Measurements from ENCODE around the gene B4GALT2.

B4GALT2 gene

DNA sequence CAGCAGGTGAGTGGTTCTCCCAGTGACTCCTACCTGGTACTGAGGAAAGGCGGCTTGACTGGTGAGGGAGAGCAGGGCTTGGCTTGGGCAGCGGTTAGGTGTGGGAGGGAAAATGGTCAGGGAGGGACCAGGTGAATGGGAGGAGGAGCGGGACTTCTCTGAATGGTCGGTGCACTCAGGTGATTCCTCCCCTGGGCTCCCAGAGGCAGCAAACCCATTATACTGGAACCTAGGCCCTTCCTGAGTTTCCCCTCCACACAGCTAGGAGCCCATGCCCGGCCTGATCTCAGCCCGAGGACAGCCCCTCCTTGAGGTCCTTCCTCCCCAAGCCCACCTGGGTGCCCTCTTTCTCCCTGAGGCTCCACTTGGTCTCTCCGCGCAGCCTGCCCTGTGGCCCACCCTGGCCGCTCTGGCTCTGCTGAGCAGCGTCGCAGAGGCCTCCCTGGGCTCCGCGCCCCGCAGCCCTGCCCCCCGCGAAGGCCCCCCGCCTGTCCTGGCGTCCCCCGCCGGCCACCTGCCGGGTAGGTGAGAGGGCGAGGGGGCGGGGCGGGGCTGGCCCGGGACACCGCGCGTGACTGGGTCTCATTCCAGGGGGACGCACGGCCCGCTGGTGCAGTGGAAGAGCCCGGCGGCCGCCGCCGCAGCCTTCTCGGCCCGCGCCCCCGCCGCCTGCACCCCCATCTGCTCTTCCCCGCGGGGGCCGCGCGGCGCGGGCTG is 43.1 kb upstream of the B4GALT2 start:
- no peaks in the 10 kb centered on the region for H3K27me3 ChIP-seq (ENCODE audit: control insufficient read depth in 1 of 2, insufficient read depth in 2 of 2, low read length in 2 of 2)
- no peaks in the 10 kb centered on the region for H3K36me3 ChIP-seq (ENCODE audit: control insufficient read depth in 2 of 2, insufficient read depth in 2 of 2, low read length in 2 of 2)
- peak overlapping the region; percentile 13 to 58 for H3K9ac ChIP-seq (ENCODE audit: low read length in 2 of 2)
- peak overlapping the region; percentile 43 to 69 for H3K4me3 ChIP-seq (ENCODE audit: low read length in 2 of 2)
- H3K27ac ChIP-seq (ENCODE audit: low read length), result no peak overlapping the region
- peaks cover 40% of the 10 kb centered on the region for H3K4me1 ChIP-seq (ENCODE audit: control insufficient read depth, insufficient read depth, low read length)
- no peaks in the 10 kb centered on the region for H3K9me3 ChIP-seq (ENCODE audit: control insufficient read depth in 2 of 2, low read length in 2 of 2)

DNA sequence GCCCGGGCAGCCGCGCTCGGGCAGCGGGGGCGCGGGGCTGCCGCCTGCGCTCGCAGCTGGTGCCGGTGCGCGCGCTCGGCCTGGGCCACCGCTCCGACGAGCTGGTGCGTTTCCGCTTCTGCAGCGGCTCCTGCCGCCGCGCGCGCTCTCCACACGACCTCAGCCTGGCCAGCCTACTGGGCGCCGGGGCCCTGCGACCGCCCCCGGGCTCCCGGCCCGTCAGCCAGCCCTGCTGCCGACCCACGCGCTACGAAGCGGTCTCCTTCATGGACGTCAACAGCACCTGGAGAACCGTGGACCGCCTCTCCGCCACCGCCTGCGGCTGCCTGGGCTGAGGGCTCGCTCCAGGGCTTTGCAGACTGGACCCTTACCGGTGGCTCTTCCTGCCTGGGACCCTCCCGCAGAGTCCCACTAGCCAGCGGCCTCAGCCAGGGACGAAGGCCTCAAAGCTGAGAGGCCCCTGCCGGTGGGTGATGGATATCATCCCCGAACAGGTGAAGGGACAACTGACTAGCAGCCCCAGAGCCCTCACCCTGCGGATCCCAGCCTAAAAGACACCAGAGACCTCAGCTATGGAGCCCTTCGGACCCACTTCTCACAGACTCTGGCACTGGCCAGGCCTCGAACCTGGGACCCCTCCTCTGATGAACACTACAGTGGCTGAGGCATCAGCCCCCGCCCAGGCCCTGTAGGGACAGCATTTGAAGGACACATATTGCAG is 42.4 kb upstream of the B4GALT2 start:
- Histone ChIP-seq H3K27ac (ENCODE audit: low read length) (peak overlapping the region; percentile 6), H3K27me3 (ENCODE audit: control insufficient read depth in 1 of 2, insufficient read depth in 2 of 2, low read length in 2 of 2) (no peaks in the 10 kb centered on the region), H3K36me3 (ENCODE audit: control insufficient read depth in 2 of 2, insufficient read depth in 2 of 2, low read length in 2 of 2) (no peaks in the 10 kb centered on the region), H3K4me1 (ENCODE audit: control insufficient read depth, insufficient read depth, low read length) (peaks cover 40% of the 10 kb centered on the region), H3K9me3 (ENCODE audit: control insufficient read depth in 2 of 2, low read length in 2 of 2) (no peaks in the 10 kb centered on the region), H3K9ac (ENCODE audit: low read length in 2 of 2) (peak overlapping the region; percentile 53 to 60), H3K4me3 (ENCODE audit: low read length in 2 of 2) (peak overlapping the region; percentile 60 to 69)

DNA sequence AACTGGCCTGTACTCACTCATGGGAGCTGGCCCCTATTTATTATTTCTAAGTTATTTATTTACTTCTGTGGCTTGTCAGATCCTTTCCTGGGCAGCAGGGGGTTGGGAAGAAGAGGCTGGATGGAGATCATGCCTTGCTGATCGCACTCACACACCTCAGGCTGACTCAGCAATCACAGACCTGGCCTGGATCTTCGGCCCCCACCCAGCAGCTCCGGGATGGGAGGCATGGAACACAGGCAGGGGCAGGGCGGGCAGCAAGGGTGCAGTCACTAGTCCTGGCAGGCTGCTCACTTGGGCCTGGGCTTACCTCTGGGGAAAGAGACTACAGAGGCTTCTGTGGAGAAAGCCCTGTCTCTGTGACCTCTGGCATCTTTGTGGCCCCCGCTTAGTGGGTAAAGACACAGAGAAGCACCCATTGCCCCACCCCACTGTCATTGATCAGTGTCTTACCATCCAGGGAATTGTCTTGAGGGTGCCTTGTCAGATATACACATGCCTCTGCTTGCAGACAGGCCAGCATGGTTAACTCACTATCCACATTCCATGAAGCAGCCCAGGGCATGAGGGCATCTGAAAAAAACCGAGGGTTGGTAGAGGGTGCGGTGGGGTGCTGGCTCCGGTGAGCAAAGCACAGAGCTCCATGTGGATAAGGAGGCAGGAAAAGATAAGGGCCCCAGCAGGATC is 41.7 kb upstream of the B4GALT2 start:
- Histone ChIP-seq H3K27me3 (ENCODE audit: control insufficient read depth in 1 of 2, insufficient read depth in 2 of 2, low read length in 2 of 2) (no peaks in the 10 kb centered on the region), H3K9me3 (ENCODE audit: control insufficient read depth in 2 of 2, low read length in 2 of 2) (no peaks in the 10 kb centered on the region), H3K4me1 (ENCODE audit: control insufficient read depth, insufficient read depth, low read length) (peaks cover 40% of the 10 kb centered on the region), H3K4me3 (ENCODE audit: low read length in 2 of 2) (peak overlapping the region in 1 of 2 donors; percentile 69), H3K36me3 (ENCODE audit: control insufficient read depth in 2 of 2, insufficient read depth in 2 of 2, low read length in 2 of 2) (no peaks in the 10 kb centered on the region), H3K27ac (ENCODE audit: low read length) (no peak overlapping the region), H3K9ac (ENCODE audit: low read length in 2 of 2) (no peak overlapping the region)

DNA sequence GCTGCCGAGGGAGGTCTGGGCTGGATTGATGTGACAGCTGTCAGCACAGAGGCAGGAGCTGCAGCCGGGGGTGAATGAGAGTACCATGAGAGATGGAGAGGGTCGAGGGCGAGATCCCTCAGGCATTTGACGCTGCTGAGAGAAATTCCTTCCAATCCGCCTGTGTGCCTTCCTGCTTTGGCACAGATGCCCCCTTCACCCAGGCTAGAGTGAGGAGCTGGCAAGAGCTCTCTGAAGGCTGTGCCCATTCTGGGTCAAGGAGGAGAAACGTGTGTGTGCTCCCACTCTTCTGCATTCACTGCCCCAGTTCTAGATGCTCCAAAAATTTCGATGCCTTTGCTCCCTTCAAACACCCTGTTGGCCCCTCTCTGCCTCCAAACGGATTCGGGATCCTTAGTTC is 40.6 kb upstream of the B4GALT2 start:
- H3K27me3 ChIP-seq (ENCODE audit: control insufficient read depth in 1 of 2, insufficient read depth in 2 of 2, low read length in 2 of 2), result no peaks in the 10 kb centered on the region
- peaks cover 33% of the 10 kb centered on the region for H3K4me1 ChIP-seq (ENCODE audit: control insufficient read depth, insufficient read depth, low read length)
- no peaks in the 10 kb centered on the region for H3K36me3 ChIP-seq (ENCODE audit: control insufficient read depth in 2 of 2, insufficient read depth in 2 of 2, low read length in 2 of 2)
- no peaks in the 10 kb centered on the region for H3K9me3 ChIP-seq (ENCODE audit: control insufficient read depth in 2 of 2, low read length in 2 of 2)
- H3K4me3 ChIP-seq (ENCODE audit: low read length in 2 of 2), result no peak overlapping the region
- no peak overlapping the region for H3K27ac ChIP-seq (ENCODE audit: low read length)
- no peak overlapping the region for H3K9ac ChIP-seq (ENCODE audit: low read length in 2 of 2)

DNA sequence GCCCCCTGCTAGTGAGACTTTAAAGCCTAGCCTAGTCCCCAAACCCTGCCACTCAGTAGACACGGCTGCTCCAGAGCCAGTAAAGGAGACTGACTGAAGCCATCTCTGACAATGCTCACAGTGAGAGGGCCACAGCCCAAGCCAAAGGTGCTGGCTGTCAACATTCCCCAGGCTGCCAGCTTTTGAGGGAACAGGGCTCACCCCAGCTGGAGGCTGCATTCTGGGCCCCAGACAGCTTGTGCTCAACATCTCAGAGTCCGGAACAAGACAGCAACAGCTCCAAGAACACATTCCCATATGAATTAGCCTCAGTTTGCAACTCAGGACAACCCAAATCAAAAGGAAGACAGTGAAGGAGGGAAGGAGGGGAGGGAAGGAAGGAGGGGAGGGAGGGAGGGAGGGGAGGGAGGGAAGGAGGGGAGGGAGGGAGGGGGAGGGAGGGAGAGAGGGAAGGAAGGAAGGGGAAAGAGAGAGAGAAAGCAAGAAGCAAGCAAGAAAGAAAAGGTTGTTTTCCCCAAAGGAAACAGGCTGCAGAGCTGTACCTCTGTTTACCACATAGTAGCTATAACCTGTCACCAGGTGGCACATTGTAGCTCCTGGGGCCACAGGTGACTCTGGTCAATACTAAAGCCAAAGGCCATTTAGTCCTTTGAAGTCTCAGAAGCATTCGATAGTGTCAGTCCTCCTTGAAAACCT is 40.0 kb upstream of the B4GALT2 start:
- Histone ChIP-seq H3K4me1 (ENCODE audit: control insufficient read depth, insufficient read depth, low read length) (peaks cover 26% of the 10 kb centered on the region), H3K9ac (ENCODE audit: low read length in 2 of 2) (no peak overlapping the region), H3K9me3 (ENCODE audit: control insufficient read depth in 2 of 2, low read length in 2 of 2) (no peaks in the 10 kb centered on the region), H3K36me3 (ENCODE audit: control insufficient read depth in 2 of 2, insufficient read depth in 2 of 2, low read length in 2 of 2) (no peaks in the 10 kb centered on the region), H3K4me3 (ENCODE audit: low read length in 2 of 2) (no peak overlapping the region), H3K27me3 (ENCODE audit: control insufficient read depth in 1 of 2, insufficient read depth in 2 of 2, low read length in 2 of 2) (no peaks in the 10 kb centered on the region), H3K27ac (ENCODE audit: low read length) (no peak overlapping the region)

DNA sequence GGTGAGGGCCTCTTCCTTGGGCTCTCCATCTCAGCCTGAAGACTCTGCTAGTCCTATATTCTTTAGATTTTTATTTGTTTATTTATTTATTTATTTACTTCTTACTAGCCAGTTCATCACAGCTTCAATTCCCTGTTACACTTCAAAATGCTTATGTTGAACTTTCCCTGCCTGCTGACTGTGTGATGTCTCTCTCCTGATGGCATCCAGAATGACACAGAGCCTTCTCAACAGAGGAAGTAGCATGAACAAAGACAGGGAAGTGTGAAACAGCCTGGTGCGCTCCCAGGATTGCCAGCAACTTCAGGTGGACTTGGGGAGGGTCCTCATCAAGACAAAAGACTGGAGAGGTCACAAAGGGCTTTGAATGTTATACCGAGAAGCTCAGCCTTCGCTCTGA is 36.6 kb upstream of the B4GALT2 start:
- Histone ChIP-seq H3K27me3 (ENCODE audit: control insufficient read depth in 1 of 2, insufficient read depth in 2 of 2, low read length in 2 of 2) (no peaks in the 10 kb centered on the region), H3K9me3 (ENCODE audit: control insufficient read depth in 2 of 2, low read length in 2 of 2) (no peaks in the 10 kb centered on the region), H3K36me3 (ENCODE audit: control insufficient read depth in 2 of 2, insufficient read depth in 2 of 2, low read length in 2 of 2) (no peaks in the 10 kb centered on the region), H3K4me3 (ENCODE audit: low read length in 2 of 2) (no peak overlapping the region), H3K9ac (ENCODE audit: low read length in 2 of 2) (no peak overlapping the region), H3K4me1 (ENCODE audit: control insufficient read depth, insufficient read depth, low read length) (peaks cover 16% of the 10 kb centered on the region), H3K27ac (ENCODE audit: low read length) (no peak overlapping the region)

DNA sequence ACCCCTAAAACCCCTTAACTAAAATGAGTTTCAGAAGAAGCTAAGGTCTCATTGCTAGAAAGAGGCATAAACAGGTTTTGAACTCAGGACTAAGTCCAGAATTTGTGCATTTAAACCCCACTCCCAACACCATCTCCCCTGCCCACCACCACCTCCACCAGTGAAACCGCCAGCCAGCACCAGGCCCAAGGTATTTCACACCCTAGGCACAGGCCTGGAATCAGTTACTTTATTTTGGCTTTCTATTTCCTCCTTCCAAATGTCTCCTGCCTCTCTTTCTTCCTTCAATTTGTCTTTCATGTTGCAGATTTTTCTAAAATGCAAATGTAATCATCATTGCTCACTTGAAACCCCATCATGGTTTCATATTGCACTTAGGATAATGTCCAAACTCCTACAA is 34.1 kb upstream of the B4GALT2 start:
- H3K4me1 ChIP-seq (ENCODE audit: control insufficient read depth, insufficient read depth, low read length), result peaks cover 34% of the 10 kb centered on the region
- H3K9ac ChIP-seq (ENCODE audit: low read length in 2 of 2), result peak overlapping the region; percentile 21 to 27
- H3K27ac ChIP-seq (ENCODE audit: low read length), result peak overlapping the region; percentile 18
- no peak overlapping the region for H3K4me3 ChIP-seq (ENCODE audit: low read length in 2 of 2)
- peaks cover 0 to 2% of the 10 kb centered on the region in 2 donors for H3K36me3 ChIP-seq (ENCODE audit: control insufficient read depth in 2 of 2, insufficient read depth in 2 of 2, low read length in 2 of 2)
- H3K27me3 ChIP-seq (ENCODE audit: control insufficient read depth in 1 of 2, insufficient read depth in 2 of 2, low read length in 2 of 2), result no peaks in the 10 kb centered on the region
- no peaks in the 10 kb centered on the region for H3K9me3 ChIP-seq (ENCODE audit: control insufficient read depth in 2 of 2, low read length in 2 of 2)

DNA sequence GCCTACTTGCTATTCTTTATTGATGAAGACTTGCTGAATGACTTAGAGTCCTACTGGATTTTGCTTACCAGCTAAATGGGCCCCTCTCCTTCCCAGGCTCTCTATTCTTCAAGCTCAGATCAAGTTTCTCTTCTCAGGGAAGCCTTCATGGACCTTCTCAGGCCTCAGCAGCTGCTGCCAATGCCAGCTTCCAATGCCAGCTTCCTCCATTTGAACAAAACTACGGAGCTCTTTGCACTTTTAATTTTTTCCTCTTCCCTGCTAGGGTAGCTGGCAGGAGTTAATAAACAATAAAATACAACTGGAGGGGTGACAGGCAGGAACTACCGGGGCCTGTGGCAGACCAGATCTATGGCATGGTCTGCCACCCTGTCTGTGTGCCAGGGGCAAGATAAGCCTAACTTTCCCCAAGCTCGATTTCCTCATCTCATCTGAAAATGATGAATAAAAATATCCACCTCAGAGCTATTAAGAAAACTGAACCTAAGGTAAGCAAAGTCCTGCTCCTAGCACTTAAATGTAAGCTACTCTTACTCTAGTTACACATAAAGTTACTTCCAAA is 33.3 kb upstream of the B4GALT2 start:
- Histone ChIP-seq H3K4me3 (ENCODE audit: low read length in 2 of 2) (peak overlapping the region; percentile 95 to 97), H3K9ac (ENCODE audit: low read length in 2 of 2) (peak overlapping the region; percentile 98), H3K36me3 (ENCODE audit: control insufficient read depth in 2 of 2, insufficient read depth in 2 of 2, low read length in 2 of 2) (peaks cover 4% of the 10 kb centered on the region in 2 donors), H3K27ac (ENCODE audit: low read length) (peak overlapping the region; percentile 98), H3K9me3 (ENCODE audit: control insufficient read depth in 2 of 2, low read length in 2 of 2) (no peaks in the 10 kb centered on the region), H3K4me1 (ENCODE audit: control insufficient read depth, insufficient read depth, low read length) (peaks cover 34% of the 10 kb centered on the region), H3K27me3 (ENCODE audit: control insufficient read depth in 1 of 2, insufficient read depth in 2 of 2, low read length in 2 of 2) (no peaks in the 10 kb centered on the region)

DNA sequence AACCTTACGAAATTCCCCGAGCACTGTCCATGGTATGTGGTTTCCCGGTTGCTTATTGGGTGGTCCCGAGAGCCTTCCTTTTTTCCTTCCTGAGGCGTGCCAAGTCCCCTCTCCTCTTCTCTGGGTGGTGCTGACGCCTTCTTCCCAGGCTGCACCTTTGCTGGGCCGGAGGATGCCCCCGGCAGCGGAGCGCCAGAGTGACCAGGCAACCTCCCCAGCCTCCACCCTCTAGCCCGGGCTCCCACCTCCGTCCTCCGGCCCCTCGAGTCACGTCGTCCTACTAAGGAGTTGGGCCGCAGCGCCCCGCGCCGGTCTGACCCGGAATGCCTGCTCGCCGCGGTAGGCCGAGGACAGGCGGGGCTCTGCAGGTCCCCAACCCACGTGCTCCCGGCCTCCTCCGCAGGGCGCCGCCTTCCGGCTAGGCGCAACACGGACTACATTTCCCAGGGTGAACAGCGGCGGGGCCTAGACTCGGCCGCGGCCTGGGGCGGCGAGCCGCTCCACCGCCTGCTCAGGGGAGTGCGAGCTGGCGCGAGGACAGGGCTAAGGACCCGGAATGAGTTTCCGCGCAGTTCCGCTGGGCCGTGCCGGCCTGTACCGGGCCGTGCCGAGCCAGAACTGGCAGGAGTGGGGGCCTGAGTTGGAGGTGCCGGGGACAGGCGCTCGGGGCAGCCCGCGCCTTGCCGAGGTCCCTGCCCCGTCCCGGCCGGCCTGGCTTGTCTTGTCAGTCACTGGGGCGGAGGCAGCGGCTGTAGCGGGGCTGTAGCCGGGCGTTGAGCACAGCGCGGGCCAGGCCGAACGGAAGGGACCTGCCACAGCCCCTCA is 32.6 kb upstream of the B4GALT2 start, which contains the start of gene IPO13:
Gene IPO13, plus strand, starts transcription at position 715 of the 825 bp plus-strand sequence. CDS start 651 bp downstream, outside the sequence.
- peak within 1 kb of the TSS; percentile 98 for H3K9ac ChIP-seq (ENCODE audit: low read length in 2 of 2)
- peaks cover 4 to 7% of the 10 kb centered on the region in 2 donors for H3K36me3 ChIP-seq (ENCODE audit: control insufficient read depth in 2 of 2, insufficient read depth in 2 of 2, low read length in 2 of 2)
- H3K27ac ChIP-seq (ENCODE audit: low read length), result peak within 1 kb of the TSS; percentile 98
- peaks cover 36% of the 10 kb centered on the region for H3K4me1 ChIP-seq (ENCODE audit: control insufficient read depth, insufficient read depth, low read length)
- peak within 1 kb of the TSS; percentile 95 to 97 for H3K4me3 ChIP-seq (ENCODE audit: low read length in 2 of 2)
- H3K27me3 ChIP-seq (ENCODE audit: control insufficient read depth in 1 of 2, insufficient read depth in 2 of 2, low read length in 2 of 2), result no peaks in the 10 kb centered on the region
- H3K9me3 ChIP-seq (ENCODE audit: control insufficient read depth in 2 of 2, low read length in 2 of 2), result no peaks in the 10 kb centered on the region
